Measurements from ENCODE around the gene ATRAID.

The ATRAID gene

GRCh38 chr2:27202854-27203253 lies 9.0 kb upstream of the ATRAID start:
- DNase-seq (ENCODE audit: low spot score): no peak
- H3K4me2 ChIP-seq (ENCODE audit: insufficient read depth, low read length, poor library complexity, severe bottlenecking): no peak overlapping the region
- H2BK5ac ChIP-seq (ENCODE audit: low read length): no peak overlapping the region
- no peak overlapping the region for H3K18ac ChIP-seq (ENCODE audit: low read length)
- no peak overlapping the region for H3K14ac ChIP-seq (ENCODE audit: low read length)
- H3K36me3 ChIP-seq (replicated peaks in 1 of 2; ENCODE audit: control insufficient read depth in 2 of 2, insufficient read depth in 2 of 2, low read length in 2 of 2): peaks cover 63 to 85% of the 10 kb centered on the region in 2 donors
- no peak overlapping the region for H3K4me3 ChIP-seq (ENCODE audit: low read length in 2 of 2)
- H2AK5ac ChIP-seq (ENCODE audit: low read depth, low read length): no peak overlapping the region
- H2BK15ac ChIP-seq (ENCODE audit: low read length): no peak overlapping the region
- peaks cover 0 to 3% of the 10 kb centered on the region in 2 donors for H3K9me3 ChIP-seq (replicated peaks in 1 of 2; ENCODE audit: control insufficient read depth in 2 of 2, insufficient read depth in 1 of 2, low read depth in 1 of 2, low read length in 2 of 2)
- no peak overlapping the region for H3K23ac ChIP-seq (ENCODE audit: low read depth, low read length, poor library complexity)
- no peak overlapping the region for H2AFZ ChIP-seq (ENCODE audit: low read length)
- no peak overlapping the region for H4K8ac ChIP-seq (ENCODE audit: low read depth, low read length)
- no CpG with 5 or more reads among the region's 2 CpGs for WGBS, 2 donors (ENCODE audit: extremely low coverage in 2 of 2, insufficient read length in 2 of 2, insufficient replicate concordance in 1 of 2)
- H2BK120ac ChIP-seq (ENCODE audit: low read depth, low read length): no peak overlapping the region
- no peaks in the 10 kb centered on the region for H3K4me1 ChIP-seq (ENCODE audit: control insufficient read depth in 2 of 2, insufficient read depth in 1 of 2, low read depth in 1 of 2, low read length in 2 of 2)
- no peak overlapping the region for H3K9ac ChIP-seq (ENCODE audit: low read depth, low read length, poor library complexity)
- H3K27me3 ChIP-seq (ENCODE audit: control insufficient read depth in 3 of 3, insufficient read depth in 3 of 3, low read depth in 1 of 3, low read length in 3 of 3): no peaks in the 10 kb centered on the region
- no peak overlapping the region for H3K4ac ChIP-seq (ENCODE audit: low read length)
- no peak overlapping the region for H2BK12ac ChIP-seq (ENCODE audit: low read length)
- H4K91ac ChIP-seq (ENCODE audit: low read depth, low read length, poor library complexity): no peak overlapping the region
- H3K79me1 ChIP-seq (ENCODE audit: low read depth, low read length): peaks cover 8% of the 10 kb centered on the region
- no peak overlapping the region for H3K27ac ChIP-seq (replicated peaks; ENCODE audit: low read length)

DNA sequence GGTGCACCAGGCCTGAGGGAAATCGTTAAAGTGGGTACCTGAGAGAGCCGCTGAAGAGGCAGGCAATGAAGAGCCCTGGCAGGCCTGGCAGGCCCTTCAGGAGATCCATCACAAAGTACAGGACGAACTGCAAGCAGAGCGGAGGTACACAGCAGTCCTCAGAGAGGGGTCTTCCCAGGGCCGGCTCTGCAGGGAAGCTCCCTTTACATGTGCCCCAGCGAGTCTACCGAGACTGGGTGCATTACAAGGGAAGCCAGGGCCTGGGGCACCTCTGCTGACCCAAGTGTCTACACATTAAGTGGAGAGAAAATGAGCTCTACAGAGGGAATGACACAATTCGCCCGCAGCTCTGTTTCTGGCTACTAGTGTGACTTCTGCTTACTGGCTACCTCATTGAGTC lies 8.1 kb upstream of the ATRAID start:
- Histone ChIP-seq H3K4ac (ENCODE audit: low read length) (no peak overlapping the region), H3K9me3 (replicated peaks in 1 of 2; ENCODE audit: control insufficient read depth in 2 of 2, insufficient read depth in 1 of 2, low read depth in 1 of 2, low read length in 2 of 2) (peaks cover 0 to 3% of the 10 kb centered on the region in 2 donors), H3K4me3 (ENCODE audit: low read length in 2 of 2) (no peak overlapping the region), H3K4me2 (ENCODE audit: insufficient read depth, low read length, poor library complexity, severe bottlenecking) (no peak overlapping the region), H3K36me3 (replicated peaks in 1 of 2; ENCODE audit: control insufficient read depth in 2 of 2, insufficient read depth in 2 of 2, low read length in 2 of 2) (peaks cover 62 to 94% of the 10 kb centered on the region in 2 donors), H3K27ac (replicated peaks; ENCODE audit: low read length) (no peak overlapping the region), H2BK120ac (ENCODE audit: low read depth, low read length) (no peak overlapping the region), H4K8ac (ENCODE audit: low read depth, low read length) (no peak overlapping the region), H2BK5ac (ENCODE audit: low read length) (no peak overlapping the region), H4K91ac (ENCODE audit: low read depth, low read length, poor library complexity) (no peak overlapping the region), H3K4me1 (ENCODE audit: control insufficient read depth in 2 of 2, insufficient read depth in 1 of 2, low read depth in 1 of 2, low read length in 2 of 2) (no peaks in the 10 kb centered on the region), H3K9ac (ENCODE audit: low read depth, low read length, poor library complexity) (no peak overlapping the region), H2AFZ (ENCODE audit: low read length) (no peak overlapping the region), H2BK12ac (ENCODE audit: low read length) (no peak overlapping the region), H3K79me1 (ENCODE audit: low read depth, low read length) (peaks cover 8% of the 10 kb centered on the region), H2AK5ac (ENCODE audit: low read depth, low read length) (no peak overlapping the region), H2BK15ac (ENCODE audit: low read length) (no peak overlapping the region), H3K18ac (ENCODE audit: low read length) (no peak overlapping the region), H3K23ac (ENCODE audit: low read depth, low read length, poor library complexity) (no peak overlapping the region), H3K27me3 (ENCODE audit: control insufficient read depth in 3 of 3, insufficient read depth in 3 of 3, low read depth in 1 of 3, low read length in 3 of 3) (no peaks in the 10 kb centered on the region), H3K14ac (ENCODE audit: low read length) (no peak overlapping the region)
- no peak for DNase-seq (ENCODE audit: low spot score)
- WGBS, 2 donors (ENCODE audit: extremely low coverage in 2 of 2, insufficient read length in 2 of 2, insufficient replicate concordance in 1 of 2): no CpG with 5 or more reads among the region's 9 CpGs

GRCh38 chr2:27204566-27204965 lies 7.3 kb upstream of the ATRAID start:
- H2AK5ac ChIP-seq (ENCODE audit: low read depth, low read length): no peak overlapping the region

DNA sequence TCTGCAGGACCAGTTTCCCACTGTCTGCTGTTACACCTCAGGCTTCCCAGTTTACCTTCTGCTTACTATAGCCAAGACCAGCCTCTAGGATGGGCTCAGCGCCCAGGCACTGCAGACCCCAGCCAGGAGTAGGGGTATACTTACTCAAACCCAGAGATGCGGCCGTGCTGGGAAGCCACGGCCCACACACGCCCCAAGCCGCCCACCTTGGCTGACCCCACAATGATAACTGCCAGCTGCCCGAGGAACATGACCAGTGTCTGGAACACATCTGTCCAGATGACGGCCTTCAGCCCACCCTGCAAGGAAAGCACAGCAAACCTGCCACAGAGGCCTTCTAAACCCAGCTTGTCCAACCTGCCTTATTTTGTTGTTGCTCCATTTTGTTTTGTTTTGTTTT lies 6.6 kb upstream of the ATRAID start:
- no peak overlapping the region for H2BK120ac ChIP-seq (ENCODE audit: low read depth, low read length)
- H3K18ac ChIP-seq (ENCODE audit: low read length): no peak overlapping the region
- no peak for DNase-seq (ENCODE audit: low spot score)
- no peaks in the 10 kb centered on the region for H3K27me3 ChIP-seq (ENCODE audit: control insufficient read depth in 3 of 3, insufficient read depth in 3 of 3, low read depth in 1 of 3, low read length in 3 of 3)
- no peak overlapping the region for H3K4me2 ChIP-seq (ENCODE audit: insufficient read depth, low read length, poor library complexity, severe bottlenecking)
- no peak overlapping the region for H3K4me3 ChIP-seq (ENCODE audit: low read length in 2 of 2)
- no peak overlapping the region for H3K23ac ChIP-seq (ENCODE audit: low read depth, low read length, poor library complexity)
- H3K14ac ChIP-seq (ENCODE audit: low read length): no peak overlapping the region
- no peak overlapping the region for H2AFZ ChIP-seq (ENCODE audit: low read length)
- peaks cover 8% of the 10 kb centered on the region for H3K79me1 ChIP-seq (ENCODE audit: low read depth, low read length)
- no peaks in the 10 kb centered on the region for H3K4me1 ChIP-seq (ENCODE audit: control insufficient read depth in 2 of 2, insufficient read depth in 1 of 2, low read depth in 1 of 2, low read length in 2 of 2)
- H2AK5ac ChIP-seq (ENCODE audit: low read depth, low read length): no peak overlapping the region
- no peak overlapping the region for H2BK15ac ChIP-seq (ENCODE audit: low read length)
- H2BK5ac ChIP-seq (ENCODE audit: low read length): no peak overlapping the region
- H4K8ac ChIP-seq (ENCODE audit: low read depth, low read length): no peak overlapping the region
- no CpG with 5 or more reads among the region's 8 CpGs for WGBS, 2 donors (ENCODE audit: extremely low coverage in 2 of 2, insufficient read length in 2 of 2, insufficient replicate concordance in 1 of 2)
- H3K9me3 ChIP-seq (replicated peaks in 1 of 2; ENCODE audit: control insufficient read depth in 2 of 2, insufficient read depth in 1 of 2, low read depth in 1 of 2, low read length in 2 of 2): peaks cover 0 to 2% of the 10 kb centered on the region in 2 donors
- no peak overlapping the region for H3K4ac ChIP-seq (ENCODE audit: low read length)
- no peak overlapping the region for H3K27ac ChIP-seq (replicated peaks; ENCODE audit: low read length)
- no peak overlapping the region for H2BK12ac ChIP-seq (ENCODE audit: low read length)
- H3K9ac ChIP-seq (ENCODE audit: low read depth, low read length, poor library complexity): no peak overlapping the region
- H3K36me3 ChIP-seq (replicated peaks in 1 of 2; ENCODE audit: control insufficient read depth in 2 of 2, insufficient read depth in 2 of 2, low read length in 2 of 2): peaks cover 58 to 99% of the 10 kb centered on the region in 2 donors
- no peak overlapping the region for H4K91ac ChIP-seq (ENCODE audit: low read depth, low read length, poor library complexity)

More at GRCh38 chr2:27204566-27204965, 7.3 kb upstream of the ATRAID start:
- no peaks in the 10 kb centered on the region for H3K27me3 ChIP-seq (ENCODE audit: control insufficient read depth in 3 of 3, insufficient read depth in 3 of 3, low read depth in 1 of 3, low read length in 3 of 3)
- DNase-seq (ENCODE audit: low spot score): no peak
- no peak overlapping the region for H3K23ac ChIP-seq (ENCODE audit: low read depth, low read length, poor library complexity)
- H3K79me1 ChIP-seq (ENCODE audit: low read depth, low read length): peaks cover 8% of the 10 kb centered on the region
- H2BK120ac ChIP-seq (ENCODE audit: low read depth, low read length): no peak overlapping the region
- H3K4me1 ChIP-seq (ENCODE audit: control insufficient read depth in 2 of 2, insufficient read depth in 1 of 2, low read depth in 1 of 2, low read length in 2 of 2): no peaks in the 10 kb centered on the region
- H2BK5ac ChIP-seq (ENCODE audit: low read length): no peak overlapping the region
- H2AFZ ChIP-seq (ENCODE audit: low read length): no peak overlapping the region
- H3K14ac ChIP-seq (ENCODE audit: low read length): no peak overlapping the region
- H3K9ac ChIP-seq (ENCODE audit: low read depth, low read length, poor library complexity): no peak overlapping the region
- H3K27ac ChIP-seq (replicated peaks; ENCODE audit: low read length): no peak overlapping the region
- H3K18ac ChIP-seq (ENCODE audit: low read length): no peak overlapping the region
- no peak overlapping the region for H4K8ac ChIP-seq (ENCODE audit: low read depth, low read length)
- peaks cover 0 to 3% of the 10 kb centered on the region in 2 donors for H3K9me3 ChIP-seq (replicated peaks in 1 of 2; ENCODE audit: control insufficient read depth in 2 of 2, insufficient read depth in 1 of 2, low read depth in 1 of 2, low read length in 2 of 2)
- H3K36me3 ChIP-seq (replicated peaks in 1 of 2; ENCODE audit: control insufficient read depth in 2 of 2, insufficient read depth in 2 of 2, low read length in 2 of 2): peaks cover 61 to 99% of the 10 kb centered on the region in 2 donors
- H3K4me2 ChIP-seq (ENCODE audit: insufficient read depth, low read length, poor library complexity, severe bottlenecking): no peak overlapping the region
- WGBS, 2 donors (ENCODE audit: extremely low coverage in 2 of 2, insufficient read length in 2 of 2, insufficient replicate concordance in 1 of 2): no CpG with 5 or more reads among the region's 8 CpGs
- H2BK12ac ChIP-seq (ENCODE audit: low read length): no peak overlapping the region
- no peak overlapping the region for H3K4me3 ChIP-seq (ENCODE audit: low read length in 2 of 2)
- H2BK15ac ChIP-seq (ENCODE audit: low read length): no peak overlapping the region
- no peak overlapping the region for H3K4ac ChIP-seq (ENCODE audit: low read length)
- H4K91ac ChIP-seq (ENCODE audit: low read depth, low read length, poor library complexity): no peak overlapping the region

Data from neuronal stem cell (in vitro differentiated cells).